Hematopoietic multipotent progenitor cell treated with erythropoietin and hydrocortisone succinate and interleukin-3 and kit ligand, for 8 days (in vitro differentiated cells): ENCODE results near the gene MAP3K5.

Source experiments
- DNase-seq: peaks from one replicate; pipeline ENCODE4 v3.0.0-alpha.2; 2015

The MAP3K5 gene

DNA sequence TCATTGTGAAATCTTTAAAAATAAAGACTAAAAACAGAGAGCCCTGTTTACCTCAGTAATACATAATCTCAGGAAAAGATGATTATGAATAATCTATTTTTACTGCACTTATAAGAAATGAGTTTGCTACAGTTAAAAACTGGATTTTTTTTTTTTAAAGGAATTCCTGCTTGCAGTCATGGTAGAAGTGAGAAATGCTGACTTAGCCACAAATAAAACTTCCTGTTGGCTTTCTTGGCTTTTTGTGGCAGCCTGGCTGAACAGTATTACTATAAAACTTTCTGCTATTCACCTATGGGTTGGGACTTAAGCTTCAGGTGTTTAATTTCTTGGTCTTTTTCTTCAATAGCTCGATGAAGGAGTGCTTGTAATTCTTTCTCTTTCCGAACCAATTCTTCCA is 230.1 kb downstream of the MAP3K5 start:
- DNase-seq, result no peak

DNA sequence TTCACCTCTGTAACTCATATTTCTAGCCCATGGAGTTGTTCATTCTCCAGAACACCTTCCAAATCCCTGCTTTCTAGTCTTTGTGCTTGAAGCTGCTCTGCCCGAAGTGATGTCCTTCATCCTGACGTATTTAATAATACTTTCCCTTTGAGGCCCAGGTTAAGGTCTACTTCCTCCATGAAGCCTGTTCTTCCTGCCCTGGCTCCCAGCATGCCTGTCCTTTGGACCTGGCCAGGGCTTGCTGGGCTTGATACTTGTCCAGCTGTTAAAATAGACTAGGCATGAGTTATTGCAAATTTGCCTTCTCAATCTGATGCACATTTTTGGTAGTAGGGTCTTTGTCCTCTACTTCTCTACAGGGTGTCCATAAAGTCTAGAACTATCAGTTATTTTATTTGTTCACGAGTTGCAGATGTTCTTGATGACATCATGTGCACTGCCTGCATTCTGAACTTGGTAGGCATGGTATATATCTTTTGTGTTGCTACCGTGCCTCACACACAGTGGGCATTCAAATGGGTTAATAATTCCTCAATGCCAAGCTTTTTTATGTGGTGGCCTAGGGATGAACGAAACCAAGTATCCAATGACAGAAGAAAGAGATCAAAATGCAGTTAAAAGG is 239.0 kb downstream of the MAP3K5 start:
- DNase-seq, result no peak

DNA sequence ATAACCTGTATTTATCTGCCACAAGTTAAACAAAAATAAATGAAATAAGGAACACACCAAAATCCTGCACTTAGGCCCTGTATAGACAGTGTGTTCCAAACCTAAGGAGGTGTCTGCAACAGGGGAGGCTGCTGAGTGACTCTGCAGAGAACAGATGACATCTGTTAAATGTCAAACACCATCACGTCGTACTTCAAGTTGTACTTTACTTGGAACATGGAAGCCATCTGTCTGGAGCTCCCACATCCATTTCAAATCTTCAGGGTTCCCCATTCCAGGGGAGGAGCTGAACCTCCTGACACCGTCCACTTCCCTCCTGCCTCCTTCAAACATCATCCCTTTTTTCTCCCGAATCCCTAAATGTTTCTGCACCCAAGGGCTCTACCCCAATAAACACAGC is 240.2 kb downstream of the MAP3K5 start:
- DNase-seq, result no peak

DNA sequence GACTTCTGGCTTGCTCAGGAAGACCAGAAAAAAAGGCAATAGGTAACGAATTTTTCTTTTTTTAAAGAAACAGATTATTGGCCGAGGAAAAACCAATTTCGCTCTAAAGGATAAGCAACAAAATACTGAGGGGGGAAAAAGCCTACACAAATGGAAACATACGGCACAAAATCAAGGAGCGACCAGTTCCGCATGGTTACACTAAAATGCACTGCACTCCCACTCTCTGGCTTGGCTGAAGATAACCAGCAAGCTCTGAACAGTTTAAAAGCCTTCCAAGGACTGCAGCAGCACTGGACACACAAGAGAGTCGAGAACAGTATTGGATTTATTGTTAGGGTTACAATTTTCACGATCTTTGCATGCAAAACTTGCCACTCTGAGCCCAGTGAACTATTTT is 241.2 kb downstream of the MAP3K5 start:
- DNase-seq, result no peak

DNA sequence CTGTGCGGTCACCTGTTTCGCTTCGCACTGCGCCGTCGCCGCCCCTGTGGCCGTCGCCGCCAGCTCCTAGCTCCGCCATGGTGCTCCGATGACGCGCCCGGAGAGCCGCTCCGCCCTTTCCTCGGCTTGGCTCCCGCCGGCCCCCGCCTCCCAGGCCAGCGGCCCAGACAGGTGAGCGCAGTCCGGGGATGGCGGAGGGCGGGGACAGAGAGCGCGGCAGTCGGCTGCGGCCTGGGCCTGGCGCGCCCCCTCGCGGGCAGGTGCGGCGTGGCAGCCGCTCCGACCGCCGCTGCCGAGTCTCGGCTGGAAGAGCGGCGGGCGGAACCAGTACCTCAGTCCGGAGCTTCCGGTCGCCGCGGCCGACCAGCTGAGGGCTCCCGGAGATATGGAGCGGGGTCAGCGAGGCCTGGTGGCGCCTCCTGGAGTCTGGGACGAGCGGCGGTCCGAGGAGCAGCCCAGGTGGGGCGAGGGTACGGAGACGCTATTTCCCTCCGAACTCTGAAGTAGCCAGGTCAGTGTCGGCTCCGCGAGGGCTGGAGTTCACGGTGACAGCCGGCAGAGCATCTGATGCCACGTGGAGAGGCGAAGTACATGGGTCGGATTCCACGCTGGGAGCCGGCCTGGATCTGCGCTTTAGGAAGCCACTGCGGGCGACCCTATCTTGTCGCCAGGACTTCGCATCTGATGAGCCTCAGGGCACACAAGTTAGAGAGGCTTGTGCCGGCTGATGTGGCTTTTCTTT is 241.8 kb downstream of the MAP3K5 start, which contains the start of gene MAP7:
TSS of gene MAP7 (minus strand) at position 93 of the 742 bp plus-strand sequence. CDS start at position 79, 14 bp downstream.
- peak; percentile 38 for DNase-seq

DNA sequence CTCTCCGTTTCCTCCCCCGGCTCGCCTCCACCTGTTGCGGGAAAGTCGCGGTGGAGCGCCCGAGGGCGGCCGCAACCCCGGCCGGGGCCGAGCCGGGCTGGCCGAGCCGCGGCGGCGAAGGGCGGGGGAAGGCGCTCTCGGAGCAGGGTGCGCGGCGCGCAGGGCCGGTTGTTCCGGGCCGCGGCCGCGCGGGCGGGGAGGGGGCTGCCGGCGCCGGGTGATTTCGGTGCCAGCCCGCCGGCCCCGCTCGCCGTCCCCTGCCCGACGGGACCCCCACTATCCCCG is 242.3 kb downstream of the MAP3K5 start:
- no peak for DNase-seq

DNA sequence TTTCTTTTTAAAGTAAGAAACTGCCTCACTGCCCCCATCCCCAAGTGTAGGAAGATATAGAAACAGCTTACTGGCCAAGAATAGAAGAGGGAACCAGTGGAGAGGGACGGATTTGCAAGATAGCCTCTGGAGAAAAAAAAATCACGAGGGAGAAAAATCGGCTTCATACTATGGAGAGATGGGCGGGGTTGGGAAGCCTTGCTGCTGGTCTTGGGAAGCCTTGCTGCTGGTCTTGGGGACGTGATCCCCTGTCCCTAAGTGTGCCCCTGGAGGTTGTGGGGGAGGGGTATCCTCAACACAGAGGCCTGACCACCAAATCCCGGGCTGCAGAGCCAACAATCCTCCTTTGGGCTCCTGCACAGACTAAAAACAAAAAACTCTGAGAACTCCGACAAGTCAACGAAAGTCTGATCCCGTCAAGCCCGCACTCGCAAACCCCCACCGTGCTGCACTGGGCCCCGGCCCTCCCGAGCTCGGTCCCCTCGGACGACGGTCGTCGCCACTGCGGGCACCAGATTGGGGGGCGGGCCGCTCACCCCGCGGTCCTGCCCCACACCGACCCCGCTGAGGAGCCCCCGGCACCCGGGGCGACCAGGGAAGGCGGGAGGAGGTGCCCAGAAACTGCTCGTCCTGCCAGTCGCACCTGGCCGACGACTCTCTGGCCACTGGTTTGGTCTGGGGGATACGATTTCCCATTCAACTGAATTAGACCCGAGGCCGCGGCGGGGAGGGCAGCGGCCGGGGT is 242.8 kb downstream of the MAP3K5 start:
- no peak for DNase-seq

DNA sequence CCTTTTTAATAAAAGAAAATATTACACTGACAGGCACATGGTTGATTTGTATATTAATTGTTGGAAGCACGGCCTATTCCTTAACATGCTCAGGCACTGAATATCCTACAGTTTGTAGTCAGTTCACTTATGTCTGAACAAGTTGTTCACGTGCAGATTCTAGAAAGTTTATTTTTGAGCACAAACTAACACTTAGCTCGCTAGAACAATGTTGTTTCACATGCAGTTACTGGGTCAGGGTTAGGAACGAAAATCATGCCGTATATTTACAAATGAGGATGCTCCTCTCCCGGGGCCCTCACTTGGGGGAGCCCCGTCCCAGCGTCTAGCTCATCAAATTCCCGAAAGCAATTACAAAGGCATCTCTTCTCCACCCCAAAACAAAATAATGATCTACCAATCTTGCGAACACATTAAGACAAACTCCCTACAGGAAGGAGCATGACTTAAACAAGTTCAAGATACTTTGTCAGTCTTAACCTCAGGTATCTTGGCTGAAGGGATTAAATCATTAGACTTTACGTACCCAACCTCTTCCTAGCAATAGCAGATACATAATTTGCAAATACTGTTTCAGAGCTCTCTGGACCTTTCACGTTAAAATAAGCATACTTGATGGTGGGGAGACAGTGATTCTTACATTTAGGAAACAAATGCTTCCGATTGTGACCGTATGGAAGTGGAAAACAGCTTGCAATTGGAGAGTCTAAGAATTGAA is 243.5 kb downstream of the MAP3K5 start:
- DNase-seq, result no peak

DNA sequence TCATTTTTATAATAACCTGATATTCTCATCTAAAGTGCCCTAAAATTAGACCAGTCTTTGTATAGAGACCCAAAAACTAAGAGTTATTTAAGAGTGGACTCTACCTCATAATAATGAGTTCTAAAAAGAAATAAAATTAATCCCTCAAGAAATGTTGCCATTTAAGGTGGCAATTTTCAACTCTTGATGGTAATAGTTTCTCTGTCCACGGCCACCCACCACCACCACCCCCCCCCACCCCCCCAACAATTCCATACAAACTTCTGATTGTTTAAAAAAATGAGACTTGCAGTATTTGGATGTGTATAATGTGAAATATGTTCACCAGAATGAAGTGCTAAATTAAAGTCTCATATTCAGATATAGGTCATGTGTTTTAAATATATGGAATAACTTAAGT is 244.4 kb downstream of the MAP3K5 start:
- no peak for DNase-seq

DNA sequence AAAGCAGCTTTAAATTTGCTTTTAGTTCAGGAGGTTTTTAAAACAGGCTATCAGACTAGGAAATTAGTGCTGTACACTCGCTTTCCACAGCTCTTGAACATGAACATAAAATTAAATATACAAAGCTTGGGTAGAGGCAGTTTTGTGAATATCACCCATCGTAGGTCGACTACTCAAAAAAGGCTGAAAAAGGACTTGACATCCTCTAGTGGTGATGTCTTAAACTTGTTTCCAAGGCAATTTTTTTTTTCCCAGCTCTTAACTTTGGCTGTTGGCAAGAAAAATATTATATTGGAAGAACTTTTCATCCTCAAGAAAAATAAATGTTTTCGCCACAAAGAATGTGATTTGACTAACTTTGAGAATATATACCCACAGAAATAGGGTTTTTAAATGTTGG is 244.9 kb downstream of the MAP3K5 start:
- DNase-seq, result peak; percentile 72

DNA sequence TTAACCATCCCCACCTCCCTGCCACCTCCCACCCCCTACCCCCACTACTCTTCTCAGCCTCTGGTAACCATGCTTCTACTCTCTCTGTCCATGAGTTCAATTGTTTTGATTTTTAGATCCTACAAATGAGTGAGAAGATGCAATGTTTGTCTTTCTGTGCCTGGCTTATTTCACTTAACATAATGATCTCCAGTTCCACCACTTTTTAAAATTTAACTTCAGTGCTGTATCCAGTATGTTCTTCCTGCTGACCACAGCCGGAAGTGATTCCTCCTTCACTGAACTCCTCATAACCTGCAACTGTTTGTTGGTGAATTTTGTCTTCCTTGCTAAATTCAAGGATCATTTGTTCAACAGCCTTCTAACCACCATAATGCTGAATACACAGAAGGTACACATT is 245.9 kb downstream of the MAP3K5 start:
- no peak for DNase-seq

DNA sequence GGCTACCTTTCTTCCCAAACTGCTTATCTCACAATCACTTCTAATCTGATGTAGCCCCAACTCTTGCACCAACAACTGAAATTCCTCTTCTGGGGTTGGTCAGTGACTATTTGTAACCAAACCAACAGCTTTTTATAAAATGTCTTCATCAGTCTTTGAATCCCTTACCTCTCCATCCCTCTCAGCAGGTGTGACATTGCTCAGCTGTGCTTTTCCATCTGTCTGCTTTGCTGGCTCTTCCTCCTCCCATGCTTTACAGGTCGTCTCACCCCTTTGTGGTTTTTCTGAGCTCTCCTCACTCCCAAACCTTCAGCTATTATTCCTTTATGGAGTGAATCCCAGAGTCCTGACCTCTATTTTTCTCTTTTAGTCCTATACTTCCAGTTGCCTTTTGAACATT is 248.0 kb downstream of the MAP3K5 start:
- DNase-seq, result no peak

DNA sequence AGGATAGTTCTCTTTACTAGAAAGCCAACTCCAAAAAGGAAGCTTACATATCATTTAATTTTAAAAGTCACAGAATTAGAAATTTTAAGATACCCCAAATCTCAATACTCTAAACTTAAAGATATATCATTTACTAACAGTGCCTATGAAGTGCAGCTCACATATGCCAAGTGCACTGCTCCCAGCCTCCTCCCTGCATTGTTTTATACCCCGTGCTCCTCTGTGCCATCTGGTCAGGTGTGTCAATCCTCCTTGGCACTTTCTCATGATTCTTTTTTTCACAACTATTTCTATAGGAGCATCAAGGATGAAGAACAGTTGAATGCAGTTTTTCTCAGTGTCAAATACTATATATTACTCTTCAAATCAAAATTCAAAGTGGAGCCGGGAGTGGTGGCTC is 250.9 kb downstream of the MAP3K5 start:
- DNase-seq, result no peak

DNA sequence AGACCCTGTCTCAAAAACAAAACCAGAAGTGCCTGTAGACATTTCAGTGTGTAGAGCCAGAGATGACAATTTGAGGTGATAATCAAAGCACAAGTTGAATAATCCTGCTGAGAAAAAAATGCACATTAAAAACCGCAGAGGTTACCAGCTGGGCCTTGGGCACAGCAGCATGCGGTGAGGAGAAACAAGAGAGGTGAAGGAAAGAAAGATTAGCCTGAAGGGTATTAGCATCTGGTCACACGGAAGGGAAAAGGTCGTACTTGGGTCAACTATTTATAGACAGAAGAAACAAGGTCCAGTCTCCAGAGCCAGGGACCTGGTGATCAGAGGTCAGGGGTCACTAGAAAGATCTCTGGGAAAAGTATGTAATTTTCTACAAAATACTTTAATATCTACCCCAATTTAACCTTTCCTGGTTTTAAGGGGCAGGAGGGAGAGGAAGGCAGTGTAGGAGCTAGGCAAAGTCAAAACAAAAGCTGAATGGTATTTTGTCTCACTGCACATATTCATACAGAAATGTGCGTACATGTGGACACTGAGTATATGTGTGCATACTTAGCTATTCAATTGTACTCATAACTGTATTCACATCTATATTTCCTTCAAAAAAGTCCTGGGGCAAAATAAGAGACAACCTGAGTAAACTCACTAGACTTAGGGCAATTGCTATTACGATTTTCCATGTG is 252.2 kb downstream of the MAP3K5 start:
- DNase-seq, result no peak

DNA sequence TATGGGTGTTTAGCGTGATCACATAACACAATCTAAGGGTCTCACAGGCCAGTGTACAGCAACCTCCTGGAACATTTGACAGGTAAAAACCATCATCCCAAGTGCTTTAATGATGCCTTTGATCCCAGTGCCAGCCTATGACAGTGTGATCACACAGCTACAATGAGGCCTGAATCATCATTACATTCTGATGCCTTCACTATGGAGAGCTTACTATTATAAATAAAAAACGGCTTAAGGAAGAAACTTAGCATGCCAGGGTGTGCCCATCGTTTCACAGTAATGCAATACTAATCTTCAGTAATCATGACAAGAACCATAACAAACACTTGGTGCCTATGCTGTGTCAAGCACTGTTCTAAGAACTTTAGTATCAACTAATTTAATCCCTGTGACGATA is 253.4 kb downstream of the MAP3K5 start:
- no peak for DNase-seq

DNA sequence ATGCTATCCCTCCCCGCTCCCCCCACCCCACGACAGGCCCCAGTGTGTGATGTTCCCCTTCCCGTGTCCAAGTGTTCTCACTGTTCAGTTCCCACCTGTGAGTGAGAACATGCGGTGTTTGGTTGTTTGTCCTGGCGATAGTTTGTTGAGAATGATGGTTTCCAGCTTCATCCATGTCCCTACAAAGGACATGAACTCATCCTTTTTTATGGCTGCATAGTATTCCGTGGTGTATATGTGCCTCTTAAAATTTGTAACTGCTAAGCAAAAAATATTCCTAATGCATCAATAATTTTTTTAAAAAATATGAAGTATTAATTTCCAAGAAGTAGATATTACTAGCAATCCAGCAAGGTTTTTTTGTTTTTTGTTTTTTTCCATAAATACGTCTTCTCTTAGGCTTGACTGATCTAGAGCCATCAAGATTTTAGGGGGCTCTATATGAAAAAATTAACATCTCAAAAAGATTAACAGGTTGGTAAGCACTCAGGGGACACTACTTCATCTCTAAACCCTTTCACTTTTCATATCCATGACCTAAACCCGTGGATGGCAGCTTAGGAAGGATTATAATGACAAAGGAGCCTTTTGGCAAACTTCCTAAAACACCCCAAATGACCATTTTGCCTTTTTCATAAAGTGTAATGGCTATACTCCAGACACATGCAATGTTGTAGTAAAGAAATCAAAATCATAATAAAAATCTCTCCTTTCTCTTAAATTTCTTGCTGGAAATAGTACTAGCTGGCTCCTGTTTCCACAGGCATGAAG is 256.2 kb downstream of the MAP3K5 start:
- no peak for DNase-seq

DNA sequence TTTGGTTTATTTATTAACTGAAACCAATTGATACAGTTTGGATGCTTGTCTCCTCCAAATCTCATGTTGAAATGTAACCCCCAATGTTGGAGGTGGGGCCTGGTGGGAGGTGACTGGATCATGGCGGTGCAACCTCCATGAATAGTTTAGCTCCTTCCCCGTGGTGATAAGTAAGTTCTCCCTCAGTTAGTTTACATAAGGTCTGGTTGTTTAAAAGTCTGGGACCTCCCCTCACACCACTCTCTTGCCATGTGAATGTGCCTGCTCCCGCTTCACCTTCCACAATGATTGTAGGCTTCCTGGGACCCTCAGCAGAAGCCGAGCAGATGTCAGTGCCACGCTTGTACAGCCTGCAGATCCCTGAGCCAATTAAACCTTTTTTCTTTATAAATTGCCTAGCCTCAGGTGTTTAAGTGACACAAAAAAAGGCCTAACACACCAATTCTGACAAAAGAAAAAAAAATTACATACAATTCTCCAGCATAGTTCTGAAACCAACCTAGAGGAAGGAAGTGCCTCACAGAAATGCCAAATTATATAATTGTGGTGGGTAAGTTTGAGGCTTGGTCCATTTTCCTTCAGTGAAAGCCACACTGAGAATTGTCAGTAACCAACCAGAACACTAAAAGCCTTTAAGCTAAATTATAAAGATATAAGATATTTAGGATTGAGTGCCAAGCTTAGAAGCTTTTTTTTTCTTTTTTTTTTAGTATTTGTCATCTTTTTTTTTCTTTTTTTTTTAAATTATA is 257.1 kb downstream of the MAP3K5 start:
- DNase-seq, result no peak

DNA sequence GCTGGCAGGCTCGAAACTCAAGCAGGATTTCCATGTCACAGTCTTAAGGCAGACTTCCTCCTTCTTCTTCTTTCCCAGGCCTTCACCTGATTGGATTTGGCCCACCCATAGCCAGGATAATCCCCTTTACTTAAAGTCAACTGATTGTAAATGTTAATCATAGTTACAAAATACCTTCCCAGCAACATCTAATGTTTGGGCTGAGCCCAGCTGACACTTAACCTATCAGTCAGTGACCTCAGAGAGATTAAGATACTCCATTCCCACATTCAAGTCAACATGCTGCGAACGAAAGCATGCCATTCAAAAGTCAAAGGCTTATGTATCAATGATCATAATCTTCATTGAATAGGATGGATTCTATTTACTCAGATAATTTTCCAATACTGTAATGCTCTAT is 258.0 kb downstream of the MAP3K5 start:
- no peak for DNase-seq

DNA sequence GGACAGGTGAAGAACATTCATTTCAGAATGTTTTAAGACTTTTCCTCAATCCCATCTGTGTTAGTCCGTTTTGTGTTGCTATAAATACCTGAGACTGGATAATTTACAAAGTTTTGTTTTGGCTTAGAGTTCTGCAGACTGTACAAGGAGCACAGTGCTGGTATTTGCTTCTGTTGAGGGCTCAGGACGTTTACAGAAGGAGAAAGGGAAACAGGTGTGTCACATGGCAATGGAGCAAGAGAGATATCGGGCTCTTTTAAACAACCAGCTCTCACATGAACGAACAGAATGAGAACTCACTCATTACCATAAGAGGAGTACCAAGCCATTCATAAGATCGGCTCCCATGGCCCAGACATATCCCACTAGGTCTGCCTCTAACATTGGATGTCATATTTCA is 258.8 kb downstream of the MAP3K5 start:
- DNase-seq, result no peak

DNA sequence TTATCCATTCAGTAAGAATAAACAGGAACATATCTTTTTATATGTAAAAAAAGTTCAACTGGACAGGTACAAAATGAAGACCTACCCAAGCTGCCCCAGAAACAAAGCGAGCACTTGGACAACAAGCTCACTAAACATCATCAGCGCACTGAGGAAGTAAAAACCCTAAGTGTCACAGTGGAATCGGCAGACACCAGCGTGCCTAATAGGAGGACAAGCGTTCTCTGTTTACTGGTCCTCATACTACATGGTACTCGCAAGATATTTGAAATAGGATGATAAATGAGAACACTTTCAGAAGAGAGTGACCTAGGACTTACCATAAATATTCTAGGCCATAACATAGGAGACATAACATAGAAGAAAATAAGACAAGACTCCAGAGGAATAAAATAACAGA is 260.2 kb downstream of the MAP3K5 start:
- no peak for DNase-seq

DNA sequence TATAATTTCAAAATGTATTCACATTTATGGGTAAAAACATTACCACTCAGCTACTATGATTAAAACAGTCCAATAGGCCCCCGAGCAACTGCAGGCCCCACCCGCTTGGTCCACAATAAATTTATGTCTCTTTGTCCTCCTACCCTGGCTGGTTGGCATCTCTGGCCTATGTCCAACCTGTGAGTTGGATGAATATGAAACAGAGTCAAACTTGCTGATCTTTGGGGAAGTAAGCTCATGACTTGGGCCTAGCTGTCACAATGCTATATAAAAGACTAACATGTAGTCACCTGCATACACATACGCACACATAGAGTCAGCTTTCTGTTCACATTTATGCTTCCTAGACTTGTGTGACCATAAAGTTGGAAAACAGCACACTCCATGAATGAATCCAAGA is 262.6 kb downstream of the MAP3K5 start:
- no peak for DNase-seq

DNA sequence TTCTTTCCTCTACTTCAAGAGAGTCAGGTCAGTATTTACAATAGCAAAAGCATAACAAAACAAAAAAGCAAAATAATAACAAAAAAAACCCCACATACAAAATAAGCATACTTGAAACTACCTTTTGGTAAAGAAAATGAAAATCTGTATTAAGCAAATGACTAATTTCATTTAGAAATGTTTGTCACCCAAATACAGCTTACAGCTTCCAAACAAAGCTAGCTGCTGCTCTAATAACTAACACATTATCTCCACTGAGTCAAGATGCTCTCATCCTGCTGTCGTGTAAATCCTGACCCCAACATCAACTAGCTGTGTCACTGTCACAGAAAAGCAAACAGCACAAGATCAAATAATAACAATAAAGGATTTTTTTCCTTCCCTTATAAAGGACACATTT is 263.8 kb downstream of the MAP3K5 start:
- DNase-seq, result no peak
